HG02759 (cell line): ENCODE data around the gene PTAFR.

Experiments used
- ATAC-seq: cut with Tn5 transposase; IDR thresholded peaks from one replicate; pipeline ENCODE4 v1.9.1; 2021; ENCODE audit warnings: mild to moderate bottlenecking, moderate library complexity; ENCODE audit not compliant: unreplicated experiment

The PTAFR gene

DNA sequence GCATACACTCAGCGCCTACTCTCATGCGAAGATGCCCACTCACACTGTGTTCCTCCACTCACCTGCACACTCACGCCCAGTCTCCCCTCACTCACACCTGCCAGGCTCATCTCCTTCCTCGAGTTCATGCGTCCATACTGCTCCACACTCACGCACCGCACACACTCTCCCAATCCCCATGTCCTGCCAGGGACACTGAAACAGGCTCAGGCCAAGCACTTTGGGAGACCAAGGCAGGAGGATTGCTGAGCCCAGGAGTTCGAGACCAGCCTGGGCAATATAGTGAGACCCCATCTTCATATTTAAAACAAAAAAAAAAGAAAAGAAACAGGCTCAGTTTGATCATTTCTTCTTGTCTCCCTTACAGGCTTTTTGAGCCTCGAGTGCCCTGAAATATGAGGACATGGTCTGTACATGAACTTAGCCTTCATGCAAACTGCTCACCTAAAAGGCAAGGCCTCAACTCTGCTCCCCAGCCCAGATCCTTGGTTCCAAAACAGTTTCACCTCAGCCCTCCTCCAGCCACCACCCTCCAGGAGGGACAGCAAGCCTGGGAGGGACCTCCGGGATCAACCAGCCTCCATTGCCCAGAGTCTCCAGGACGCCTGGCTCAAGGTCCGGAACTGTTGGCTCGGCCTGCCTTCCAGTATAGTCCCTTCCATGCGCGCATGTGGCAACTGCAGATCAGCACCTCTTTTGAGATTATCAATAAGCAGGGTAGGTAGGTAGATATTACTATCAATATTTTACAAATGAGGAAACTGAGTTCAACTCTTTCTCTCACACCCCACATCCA, 2.4 kb upstream of the PTAFR start:
- no peak for ATAC-seq

DNA sequence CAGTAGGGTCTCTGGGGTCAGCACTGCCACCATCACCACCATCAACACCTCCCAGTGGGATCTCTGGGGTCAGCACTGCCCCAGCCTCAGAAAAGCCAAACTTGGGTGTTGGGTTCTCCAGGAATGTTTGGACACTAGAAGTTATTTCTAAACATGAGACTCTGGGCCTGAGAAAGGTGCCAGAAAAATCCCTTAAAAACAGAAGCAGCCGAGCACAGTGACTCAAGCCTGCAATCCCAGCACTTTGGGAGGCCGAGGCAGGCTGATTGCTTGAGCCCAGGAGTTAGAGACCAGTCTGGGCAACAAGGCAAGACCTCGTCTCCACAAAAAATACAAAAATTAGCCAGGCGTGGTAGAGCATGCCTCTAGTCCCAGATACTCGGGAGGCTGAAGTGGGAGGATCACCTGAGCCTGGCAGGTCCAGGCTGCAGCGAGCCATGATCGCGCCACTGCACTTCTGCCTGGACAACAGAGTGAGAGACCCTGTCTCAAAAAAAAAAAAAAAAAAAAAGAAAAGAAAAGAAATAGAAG, 470 bp downstream of the PTAFR start:
- ATAC-seq, result no peak

GRCh38 chr1:28173980-28174297, 2.6 kb downstream of the PTAFR start:
- no peak for ATAC-seq

DNA sequence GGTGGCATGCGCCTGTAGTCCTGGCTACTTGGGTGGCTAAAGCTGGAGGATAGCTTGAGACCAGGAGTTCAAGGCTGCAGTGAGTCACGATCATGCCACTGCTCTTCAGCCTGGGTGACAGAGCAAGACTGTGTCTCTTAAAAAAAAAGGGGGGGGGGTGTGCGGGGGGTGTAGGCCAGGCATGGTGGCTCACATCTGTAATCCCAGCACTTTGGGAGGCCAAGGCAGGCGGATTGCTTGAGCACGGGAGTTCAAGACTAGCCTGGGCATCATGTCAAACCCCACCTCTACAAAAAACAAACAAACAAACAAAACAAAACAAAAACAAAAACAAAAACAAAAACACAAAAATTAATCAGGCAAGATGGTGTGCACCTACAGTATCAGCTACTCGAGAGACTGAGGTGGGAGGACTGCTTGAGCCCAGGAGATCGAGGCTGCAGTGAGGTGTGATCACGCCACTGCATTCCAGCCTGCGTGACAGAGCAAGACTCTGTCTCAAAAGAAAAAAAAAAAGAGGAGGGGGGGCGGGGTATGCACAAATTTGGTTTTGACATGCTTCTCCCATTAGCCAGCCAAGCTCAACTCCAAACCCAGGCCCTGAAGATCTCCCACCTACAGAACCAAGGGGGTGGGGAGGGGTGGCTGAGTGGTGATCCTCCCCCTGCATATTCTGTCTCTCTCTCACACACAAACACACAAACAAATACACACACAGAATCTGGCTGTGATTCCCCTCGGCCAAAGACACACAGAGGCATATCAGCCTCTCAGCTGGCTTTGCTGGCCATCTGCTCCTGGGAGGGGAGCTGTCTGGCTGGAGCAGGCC, 3.1 kb downstream of the PTAFR start:
- no peak for ATAC-seq

DNA sequence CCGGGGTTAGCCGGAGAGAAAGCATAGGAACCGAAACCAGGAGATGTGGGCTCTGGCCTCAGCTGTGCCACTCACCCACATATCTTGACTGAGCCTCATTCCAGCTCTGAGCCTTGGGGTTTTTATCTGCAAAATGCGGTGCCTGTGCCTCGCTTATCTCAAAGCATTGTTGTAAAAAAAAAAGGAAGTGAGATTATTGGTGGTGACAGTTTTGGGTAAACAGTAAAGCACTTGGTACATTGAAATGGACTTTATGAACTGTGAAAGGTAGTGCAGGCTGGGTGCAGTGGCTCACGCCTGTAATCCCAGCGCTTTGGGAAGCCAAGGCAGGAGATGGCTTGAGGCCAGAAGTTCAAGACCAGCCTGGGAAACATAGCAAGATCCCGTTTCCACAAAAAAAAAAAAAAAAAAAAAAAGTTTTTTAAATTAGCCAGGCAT, 3.8 kb downstream of the PTAFR start:
- peak; percentile 60 for ATAC-seq

GRCh38 chr1:28171246-28171645, 5.2 kb downstream of the PTAFR start:
- ATAC-seq, result no peak

GRCh38 chr1:28170001-28170596, 6.4 kb downstream of the PTAFR start:
- no peak for ATAC-seq

DNA sequence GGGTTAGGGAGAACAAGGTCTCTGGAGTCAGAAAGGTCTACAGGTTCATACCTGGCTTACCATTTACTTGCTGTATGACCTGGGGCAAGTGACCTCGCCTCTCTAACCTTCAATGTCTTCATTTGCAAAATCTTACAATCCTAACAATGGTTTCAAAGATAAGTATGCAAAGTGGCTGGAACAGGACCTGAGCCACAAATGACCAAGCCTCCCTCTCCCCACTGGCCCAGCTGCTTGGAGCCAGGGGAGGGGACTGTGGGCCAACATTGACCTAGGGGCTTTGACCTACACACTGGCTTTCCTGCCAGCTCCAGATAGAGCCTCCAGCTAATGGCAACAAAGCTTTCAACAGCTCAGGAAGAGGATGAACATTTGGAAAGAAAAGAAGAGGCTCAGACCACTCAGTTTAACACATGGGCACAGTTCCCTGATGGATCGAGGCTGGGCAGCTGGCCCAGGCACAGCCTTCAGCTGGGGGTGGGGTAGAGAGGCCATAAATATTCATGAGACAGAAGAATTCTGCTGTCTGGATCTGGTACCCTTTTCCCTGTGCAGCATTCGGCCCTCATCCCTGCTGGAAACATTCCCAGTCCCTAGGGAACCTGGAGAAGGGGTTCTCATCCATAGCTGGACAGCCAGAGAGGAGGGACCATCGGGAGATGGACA, 12.9 kb downstream of the PTAFR start:
- no peak for ATAC-seq

DNA sequence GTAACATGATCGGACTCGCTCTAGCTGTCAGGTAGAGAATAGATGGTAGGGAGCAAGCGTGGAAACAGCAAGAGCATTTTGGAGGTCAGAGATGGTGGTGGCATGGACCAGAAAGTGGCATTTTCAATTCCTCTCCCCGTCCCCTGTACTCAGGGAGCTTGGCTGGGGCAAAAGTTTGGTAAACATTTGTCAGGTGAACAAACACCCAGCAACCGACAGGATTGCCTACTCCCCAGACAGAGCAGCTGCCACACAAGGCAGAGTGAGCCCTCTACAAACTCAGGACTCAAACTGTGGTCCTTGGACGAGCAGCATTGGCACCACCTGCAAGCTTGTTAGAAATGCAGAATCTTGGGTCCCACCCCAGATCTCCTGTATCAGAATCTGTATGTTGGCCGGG, 14.3 kb downstream of the PTAFR start:
- no peak for ATAC-seq

- ATAC-seq, result no peak
Observed at GRCh38 chr1:28161751-28162150, 14.7 kb downstream of the PTAFR start.

- ATAC-seq, result no peak
Observed at GRCh38 chr1:28160782-28161266, 15.7 kb downstream of the PTAFR start.

DNA sequence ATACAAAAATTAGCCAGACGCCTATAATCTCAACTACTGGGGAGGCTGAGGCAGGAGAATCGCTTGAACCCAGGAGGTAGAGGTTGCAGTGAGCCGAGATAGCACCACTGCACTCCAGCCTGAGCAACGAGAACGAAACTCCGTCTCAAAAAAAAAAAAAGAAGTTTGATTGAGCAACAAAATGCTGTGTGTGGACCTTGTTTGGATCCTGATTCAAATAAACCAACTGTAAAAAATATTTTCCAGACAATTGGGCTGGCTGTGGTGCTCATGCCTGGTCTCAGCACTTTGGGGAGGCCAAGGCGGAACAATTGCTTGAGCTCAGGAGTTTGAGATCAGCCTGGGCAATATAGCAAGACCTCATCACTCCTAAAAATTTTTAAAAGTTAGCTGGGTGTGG, 16.8 kb downstream of the PTAFR start:
- no peak for ATAC-seq

DNA sequence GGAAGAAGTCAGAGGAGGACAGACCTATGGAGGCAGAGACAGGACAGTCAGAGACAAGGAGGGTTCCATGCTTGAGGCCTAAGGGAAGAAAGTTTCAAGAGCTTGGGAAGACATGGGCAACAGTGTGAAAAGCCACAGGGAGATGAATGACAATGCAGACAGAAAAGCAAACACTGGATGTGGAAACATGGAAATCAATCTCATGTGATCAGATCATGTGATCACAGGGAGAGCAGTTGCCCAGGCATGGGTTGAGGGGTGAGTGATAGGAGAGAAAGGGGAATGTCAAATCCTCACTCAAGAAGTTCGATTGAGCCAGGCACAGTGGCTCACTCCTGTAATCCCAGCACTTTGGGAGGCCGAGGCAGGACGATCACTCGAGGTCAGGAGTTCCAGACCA, 17.2 kb downstream of the PTAFR start:
- ATAC-seq, result no peak

DNA sequence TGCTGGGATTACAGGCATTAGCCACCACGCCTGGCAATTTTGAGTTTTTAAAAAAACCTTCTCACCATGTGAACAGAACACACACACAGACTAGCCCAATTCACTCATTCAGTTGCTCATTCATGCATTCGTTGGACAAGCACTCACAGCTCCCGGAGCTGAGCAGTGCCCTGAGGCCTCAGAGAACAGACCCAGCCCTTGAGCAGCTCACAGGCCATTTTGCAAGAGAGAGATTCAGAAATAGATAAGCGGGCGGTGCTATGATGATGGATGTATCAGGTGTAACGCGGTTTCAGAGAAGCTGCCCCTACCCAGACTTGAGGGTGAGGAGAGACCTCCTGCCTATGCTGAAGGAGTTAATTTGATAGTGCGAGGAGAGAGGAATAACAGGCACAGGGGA, 18.6 kb downstream of the PTAFR start:
- ATAC-seq, result no peak

DNA sequence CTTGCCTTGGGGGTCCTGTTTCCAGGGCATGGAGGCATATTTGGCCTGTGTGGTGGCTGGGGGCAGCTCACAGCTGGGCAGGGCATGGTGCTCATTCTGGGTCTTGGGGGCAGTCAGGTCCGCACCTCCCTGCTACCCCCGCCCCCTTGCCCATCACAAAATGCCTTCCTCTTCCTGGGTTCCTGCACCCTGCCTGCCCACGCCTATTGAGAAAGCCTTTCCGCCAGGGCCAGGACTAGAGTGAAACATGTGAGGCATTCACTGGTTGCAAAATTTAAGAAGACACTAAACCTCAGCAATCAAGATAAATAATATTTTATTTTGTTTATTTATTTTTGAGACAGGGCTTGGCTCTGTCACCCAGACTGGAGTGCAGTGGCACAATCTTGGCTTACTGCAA, 19.7 kb downstream of the PTAFR start:
- ATAC-seq, result no peak

GRCh38 chr1:28155628-28156027, 20.9 kb downstream of the PTAFR start:
- ATAC-seq, result no peak

GRCh38 chr1:28154078-28154594, 22.4 kb downstream of the PTAFR start:
- ATAC-seq, result no peak

DNA sequence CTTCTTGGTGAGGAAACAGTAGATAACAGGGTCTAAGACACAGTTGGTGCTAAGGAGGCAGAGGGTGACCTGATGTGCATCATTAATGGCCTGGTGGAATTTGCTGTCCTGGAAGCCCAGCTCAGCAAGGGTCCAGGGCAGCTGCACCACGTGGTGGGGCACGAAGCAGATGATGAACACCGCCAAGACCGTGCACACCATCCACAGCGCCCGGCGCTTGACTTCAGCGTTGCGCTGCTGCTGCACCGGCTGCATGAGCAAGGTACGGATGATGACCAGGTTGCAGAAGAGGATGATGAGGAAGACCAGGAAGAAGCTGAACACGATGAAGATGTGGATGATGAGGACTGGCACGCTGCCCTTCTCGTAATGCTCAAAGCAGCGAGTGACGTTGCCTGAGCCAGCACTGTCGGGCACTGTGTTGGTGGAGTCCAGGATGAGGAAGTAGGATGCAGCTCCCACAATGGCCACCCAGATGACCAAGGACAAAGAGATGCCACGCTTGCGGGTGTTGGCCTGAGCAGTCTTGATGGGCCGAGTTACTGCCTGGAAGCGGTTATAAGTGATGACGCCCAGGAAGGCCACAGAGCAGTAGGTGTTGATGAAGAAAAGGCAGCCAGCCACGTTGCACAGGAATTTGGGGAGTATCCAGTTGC, 26.2 kb downstream of the PTAFR start:
- ATAC-seq, result no peak

GRCh38 chr1:28148880-28149195, 27.7 kb downstream of the PTAFR start:
- ATAC-seq, result no peak
